Ishikawa (cell line): ENCODE data around the gene VTI1A.

Experiments
- CEBPB ChIP-seq: IDR thresholded peaks from 2 replicates; pipeline ENCODE4 v1.6.1; 2012
- CREB1 ChIP-seq: IDR thresholded peaks from 2 replicates; pipeline ENCODE4 v1.6.1; 2012; ENCODE audit warnings: low read depth
- EGR1 ChIP-seq: IDR thresholded peaks from 2 replicates; pipeline ENCODE4 v1.6.1; 2012
- EP300 ChIP-seq: IDR thresholded peaks from 2 replicates; pipeline ENCODE4 v1.6.1; 2012; ENCODE audit warnings: borderline replicate concordance
- MAX ChIP-seq: IDR thresholded peaks from 2 replicates; pipeline ENCODE4 v1.6.1; 2012
- NFIC ChIP-seq: IDR thresholded peaks from 2 replicates; pipeline ENCODE4 v1.6.1; 2012
- RAD21 ChIP-seq: IDR thresholded peaks from 2 replicates; pipeline ENCODE4 v1.6.1; 2012; ENCODE audit warnings: low read depth
- REST ChIP-seq: IDR thresholded peaks from 2 replicates; pipeline ENCODE4 v1.6.1; 2012; ENCODE audit warnings: low read depth, mild to moderate bottlenecking
- TAF1 ChIP-seq: IDR thresholded peaks from 2 replicates; pipeline ENCODE4 v1.6.1; 2012; ENCODE audit warnings: low read depth, mild to moderate bottlenecking
- TCF12 ChIP-seq: IDR thresholded peaks from 2 replicates; pipeline ENCODE4 v1.6.1; 2012; ENCODE audit warnings: low read depth
- TEAD4 ChIP-seq: IDR thresholded peaks from 2 replicates; pipeline ENCODE4 v1.6.1; 2012
- USF1 ChIP-seq: IDR thresholded peaks from 2 replicates; pipeline ENCODE4 v1.6.1; 2012
- YY1 ChIP-seq: IDR thresholded peaks from 2 replicates; pipeline ENCODE4 v1.6.1; 2012; ENCODE audit warnings: low read depth

- TF ChIP-seq YY1: no peak
- TF ChIP-seq MAX: no peak
- no peak for TF ChIP-seq EP300
- TF ChIP-seq TCF12: no peak
- no peak for TF ChIP-seq TAF1
- no peak for TF ChIP-seq CEBPB
- no peak for TF ChIP-seq TEAD4
- TF ChIP-seq CREB1: no peak
- no peak for TF ChIP-seq USF1
- TF ChIP-seq RAD21: no peak
- no peak for TF ChIP-seq REST
- no peak for TF ChIP-seq EGR1
- TF ChIP-seq NFIC: no peak
These were observed 372.2 kb downstream of the VTI1A start for GRCh38 chr10:112819231-112819630.
